GM23248 (cell line): ENCODE results near the gene NF1.

Experiments used
- EZH2 ChIP-seq: fragments of 200-600 bp; sonication (generic); IDR thresholded peaks from 2 replicates; pipeline ENCODE4 v1.6.1; 2018; ENCODE audit warnings: antibody characterized with exemption, mild to moderate bottlenecking; ENCODE audit not compliant: insufficient read depth, poor library complexity, severe bottlenecking
- EZH2phosphoT487 ChIP-seq: fragments of 200-600 bp; sonication (generic); IDR thresholded peaks from 2 replicates; pipeline ENCODE4 v1.6.1; 2018; ENCODE audit warnings: antibody characterized with exemption, moderate library complexity, mild to moderate bottlenecking, low read depth; ENCODE audit not compliant: insufficient read depth

DNA sequence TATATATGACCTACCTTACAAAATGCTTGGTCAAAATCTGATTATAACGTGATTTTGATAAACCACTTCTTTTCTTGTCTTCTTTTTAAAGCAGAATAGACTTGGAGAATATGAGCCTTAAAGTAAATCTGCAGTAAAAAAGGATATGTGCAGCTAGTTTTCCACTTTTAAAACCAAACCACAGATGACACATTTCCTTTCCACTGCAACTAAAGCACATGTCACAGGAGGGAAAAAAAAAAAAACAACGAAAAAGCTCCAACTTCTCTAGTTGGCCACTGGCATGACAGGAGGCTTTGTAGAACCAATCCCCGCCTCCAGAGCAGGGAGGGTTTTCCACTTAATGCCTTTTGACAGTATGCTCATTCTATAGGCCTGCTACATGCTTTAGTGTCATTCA lies 226.7 kb downstream of the NF1 start, which contains the start of gene EVI2A:
- TF ChIP-seq EZH2, result no peak
- no peak for TF ChIP-seq EZH2phosphoT487
